ENCODE measurements around the gene KCNN3. TPM values are rescaled to one million over a fixed set of nuclear protein-coding genes. Genes with fewer than 3 reads are reported as not detected.
"Not testable (repeated sequence)": the region's sequence is repeated elsewhere in the genome, so short reads cannot be mapped to it uniquely, and the experiment has no call there.

The KCNN3 gene
- total RNA-seq: under 0.01 TPM in 1 of 2 replicates, not detected in the other

DNA sequence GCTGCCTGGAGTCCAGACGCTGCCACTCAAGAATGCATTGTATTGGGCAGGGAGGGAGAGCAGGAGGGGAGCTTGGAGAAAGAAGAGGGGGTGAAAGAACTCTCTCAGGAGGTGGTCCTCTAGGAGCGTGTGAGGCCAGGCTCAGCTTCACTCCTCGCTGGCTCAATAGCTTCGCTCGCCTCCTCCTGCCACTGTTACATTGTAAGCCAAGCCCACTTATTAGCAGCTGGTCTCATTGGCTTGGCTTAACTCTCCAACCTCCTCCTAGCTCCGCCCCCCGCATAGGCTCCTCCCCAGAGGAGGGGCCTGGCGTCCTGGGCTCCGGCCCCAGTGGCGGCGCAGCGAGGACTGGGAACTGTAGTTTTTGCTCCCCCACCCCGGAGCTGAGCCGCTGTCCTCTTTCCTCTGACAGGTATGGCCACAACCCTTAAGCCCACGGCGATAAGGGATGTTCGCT lies at the start of gene KCNN3:
TSS of gene KCNN3 (minus strand) at position 167 of the 457 bp plus-strand sequence. CDS start 317 bp downstream, outside the sequence.
- peak within 1 kb of the TSS; percentile 31 for H3K4me3 ChIP-seq (ENCODE audit: low read depth, low read length)
- TF ChIP-seq, protein P1, sequence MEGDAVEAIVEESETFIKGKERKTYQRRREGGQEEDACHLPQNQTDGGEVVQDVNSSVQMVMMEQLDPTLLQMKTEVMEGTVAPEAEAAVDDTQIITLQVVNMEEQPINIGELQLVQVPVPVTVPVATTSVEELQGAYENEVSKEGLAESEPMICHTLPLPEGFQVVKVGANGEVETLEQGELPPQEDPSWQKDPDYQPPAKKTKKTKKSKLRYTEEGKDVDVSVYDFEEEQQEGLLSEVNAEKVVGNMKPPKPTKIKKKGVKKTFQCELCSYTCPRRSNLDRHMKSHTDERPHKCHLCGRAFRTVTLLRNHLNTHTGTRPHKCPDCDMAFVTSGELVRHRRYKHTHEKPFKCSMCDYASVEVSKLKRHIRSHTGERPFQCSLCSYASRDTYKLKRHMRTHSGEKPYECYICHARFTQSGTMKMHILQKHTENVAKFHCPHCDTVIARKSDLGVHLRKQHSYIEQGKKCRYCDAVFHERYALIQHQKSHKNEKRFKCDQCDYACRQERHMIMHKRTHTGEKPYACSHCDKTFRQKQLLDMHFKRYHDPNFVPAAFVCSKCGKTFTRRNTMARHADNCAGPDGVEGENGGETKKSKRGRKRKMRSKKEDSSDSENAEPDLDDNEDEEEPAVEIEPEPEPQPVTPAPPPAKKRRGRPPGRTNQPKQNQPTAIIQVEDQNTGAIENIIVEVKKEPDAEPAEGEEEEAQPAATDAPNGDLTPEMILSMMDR (conservative IDR thresholded peaks at IDR 0.05; ENCODE audit: low read depth, low read length): no peak
- peak; percentile 38 for DNase-seq (ENCODE audit: low read depth)

DNA sequence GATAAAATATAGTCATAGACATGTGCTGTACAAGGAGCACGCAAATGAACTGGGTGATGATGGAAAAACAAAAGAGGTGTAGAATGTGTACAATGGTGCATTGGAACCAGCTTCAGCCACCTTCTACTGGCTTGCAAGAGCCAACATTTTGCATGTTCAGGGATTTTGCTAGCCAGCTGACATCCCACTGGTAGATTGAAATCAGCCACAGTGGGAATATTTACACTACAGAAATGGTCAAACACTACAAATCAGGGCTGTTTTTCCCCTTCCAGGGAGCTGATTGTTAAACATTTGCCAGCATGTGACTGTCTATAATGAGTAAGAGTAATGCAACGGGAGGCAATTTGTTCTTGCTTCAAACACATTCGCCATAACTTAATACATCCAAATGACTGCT lies 43.2 kb upstream of the KCNN3 start:
- DNase-seq (ENCODE audit: low read depth): no peak
- TF ChIP-seq, protein P1 (conservative IDR thresholded peaks at IDR 0.05; ENCODE audit: low read depth, low read length): no peak
- H3K4me3 ChIP-seq (ENCODE audit: low read depth, low read length): no peak overlapping the region

DNA sequence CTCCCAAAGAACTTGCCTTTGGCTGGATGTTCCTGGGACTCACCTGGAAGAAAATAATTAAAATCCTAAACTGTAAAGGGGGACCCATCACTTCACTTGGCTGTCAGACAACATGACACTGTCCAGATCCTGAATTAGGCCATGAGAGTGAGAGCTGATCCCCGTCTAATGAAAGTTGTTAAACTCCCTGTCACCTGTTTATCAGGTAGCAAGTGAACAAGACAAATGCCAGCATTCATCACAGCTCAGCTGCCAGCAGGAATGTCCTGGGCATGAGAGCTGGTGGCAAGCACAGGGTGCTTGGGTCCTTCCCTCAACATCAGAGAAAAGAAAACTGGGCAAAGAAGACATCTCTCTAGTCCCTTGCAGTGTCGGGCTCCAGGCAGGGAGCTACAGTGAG lies 42.7 kb upstream of the KCNN3 start:
- DNase-seq (ENCODE audit: low read depth): no peak
- TF ChIP-seq, protein P1 (conservative IDR thresholded peaks at IDR 0.05; ENCODE audit: low read depth, low read length): no peak

DNA sequence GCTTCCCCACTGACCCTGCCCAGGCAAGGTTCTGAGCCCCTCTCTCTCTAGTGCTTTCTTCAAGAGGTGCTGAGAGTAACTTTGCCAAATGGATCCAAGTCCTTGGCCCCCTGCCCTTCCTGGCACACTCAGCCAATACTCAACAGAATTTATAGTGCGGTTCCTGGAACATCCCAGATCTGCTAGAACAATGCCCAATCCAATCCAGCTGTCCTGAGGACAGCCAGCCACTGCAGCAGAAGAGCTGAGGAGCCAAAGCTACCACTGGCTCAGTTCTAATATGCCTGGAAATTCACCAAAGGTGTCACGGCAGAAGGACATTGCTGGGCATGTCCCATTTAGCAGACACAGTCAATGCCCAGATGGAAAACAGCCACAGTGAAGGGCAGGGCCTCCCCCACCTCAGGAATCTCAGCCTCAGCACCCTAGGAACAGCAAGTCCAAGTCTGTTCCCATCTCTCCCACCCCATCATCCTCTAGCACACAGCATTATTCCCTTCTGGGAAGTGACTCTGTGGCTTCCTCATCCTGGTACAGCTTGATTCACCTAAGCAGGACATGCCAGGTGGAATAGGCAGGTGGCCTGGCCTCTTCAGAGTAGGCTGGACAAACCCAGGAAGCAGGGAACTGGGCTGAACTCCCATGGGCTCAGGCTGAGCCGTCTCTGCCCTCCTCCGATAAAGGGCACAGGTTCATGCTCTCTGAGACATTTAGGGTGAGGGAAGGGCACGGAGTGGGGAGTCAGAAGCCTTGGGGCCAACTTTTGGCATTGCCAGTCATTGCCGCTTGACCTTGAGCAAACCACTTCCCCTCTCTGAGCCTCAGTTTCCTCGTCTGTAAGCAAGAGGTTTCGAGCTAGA lies 41.8 kb upstream of the KCNN3 start:
- H3K4me3 ChIP-seq (ENCODE audit: low read depth, low read length): no peak overlapping the region
- TF ChIP-seq, protein P1 (conservative IDR thresholded peaks at IDR 0.05; ENCODE audit: low read depth, low read length): no peak
- DNase-seq (ENCODE audit: low read depth): no peak

More for the DNA sequence above, 42.7 kb upstream of the KCNN3 start:
- H3K4me3 ChIP-seq (ENCODE audit: low read depth, low read length): no peak overlapping the region

DNA sequence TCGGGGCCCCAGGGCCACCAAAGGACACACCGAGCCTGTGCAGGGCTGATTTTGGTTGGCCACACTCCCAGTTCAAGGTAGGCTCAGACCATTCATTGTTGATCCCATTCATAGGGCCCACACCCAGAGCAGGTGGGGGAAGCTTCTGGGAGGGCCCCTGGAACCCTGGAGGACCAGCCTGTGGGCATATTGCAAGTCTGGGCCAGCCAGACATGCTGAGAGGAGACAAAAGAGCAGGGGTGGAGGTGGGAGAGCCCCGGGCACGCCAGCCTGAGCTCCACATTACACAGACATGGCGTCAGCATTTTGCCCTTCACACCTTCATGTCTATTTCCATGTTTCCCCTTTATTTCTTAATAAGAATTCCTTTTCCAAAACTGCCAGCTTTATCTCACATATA lies 40.8 kb upstream of the KCNN3 start:
- H3K4me3 ChIP-seq (ENCODE audit: low read depth, low read length): no peak overlapping the region
- TF ChIP-seq, protein P1 (conservative IDR thresholded peaks at IDR 0.05; ENCODE audit: low read depth, low read length): no peak
- no peak for DNase-seq (ENCODE audit: low read depth)

DNA sequence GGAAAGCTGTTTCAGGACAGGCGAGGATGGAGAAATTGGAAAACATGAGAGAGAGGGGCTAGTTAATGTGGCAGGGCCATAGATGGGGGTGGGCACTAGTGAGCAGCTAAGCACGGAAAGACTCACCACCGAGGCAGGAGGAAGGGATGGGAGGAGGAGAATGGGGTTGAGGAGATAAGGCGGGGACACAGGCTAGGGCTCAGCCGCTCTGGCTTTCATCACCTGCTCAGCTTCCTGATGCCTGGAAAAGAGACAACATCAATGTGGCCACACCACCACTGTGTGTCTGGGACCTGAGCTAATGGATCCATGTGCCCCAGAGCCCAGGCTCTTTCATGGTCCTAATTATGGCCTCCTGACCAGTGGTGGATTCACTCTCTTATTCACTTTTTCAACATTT lies 38.9 kb upstream of the KCNN3 start:
- TF ChIP-seq, protein P1 (conservative IDR thresholded peaks at IDR 0.05; ENCODE audit: low read depth, low read length): no peak
- no peak overlapping the region for H3K4me3 ChIP-seq (ENCODE audit: low read depth, low read length)
- no peak for DNase-seq (ENCODE audit: low read depth)

DNA sequence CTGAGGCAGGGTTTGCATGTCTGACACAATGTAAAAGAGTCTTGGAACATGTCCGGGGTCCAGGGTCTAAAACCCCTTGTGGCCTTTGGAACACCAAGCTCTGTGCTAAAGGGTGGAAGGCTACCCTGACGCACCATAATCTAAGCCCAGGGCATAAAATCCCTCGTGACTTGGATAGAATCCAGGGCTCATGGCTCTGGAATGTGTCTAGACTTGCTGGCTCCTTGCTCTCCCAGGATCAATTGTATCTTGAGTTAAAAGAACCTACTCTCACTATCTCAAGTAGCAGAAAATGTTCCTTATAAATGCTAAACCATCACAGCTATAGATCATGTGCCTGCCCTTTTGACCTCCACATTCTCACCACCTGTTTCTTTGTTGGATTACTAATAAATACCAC lies 38.0 kb upstream of the KCNN3 start:
- DNase-seq (ENCODE audit: low read depth); H3K4me3 ChIP-seq (ENCODE audit: low read depth, low read length): not testable (repeated sequence)
